ENCODE measurements around the gene TBC1D9. TPM values are rescaled to one million over a fixed set of nuclear protein-coding genes. Genes with fewer than 3 reads are reported as not detected.

Gene TBC1D9
- polyA plus RNA-seq, 1 donor (not counting 4 experiments of a cell fraction or from before 2014, with no cell fraction given): 11.6 TPM

DNA sequence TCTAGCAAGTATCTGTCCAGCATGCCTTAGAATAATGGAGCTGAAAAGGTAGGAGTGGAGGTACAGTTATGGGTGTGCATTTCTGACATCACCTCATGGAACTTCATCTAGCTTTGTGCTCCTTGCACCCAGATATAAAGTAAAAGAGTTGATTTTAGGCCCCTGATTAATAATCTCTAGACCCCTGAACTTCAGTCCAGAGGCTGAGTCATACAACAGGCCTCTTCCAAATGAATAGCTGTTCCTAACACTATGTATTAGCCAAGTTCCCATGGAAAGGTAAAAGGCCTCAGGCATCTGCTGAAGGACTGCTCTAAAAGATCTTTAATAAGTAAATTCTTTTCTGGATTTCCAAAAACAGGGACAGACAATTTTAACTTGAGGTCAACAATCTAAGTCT is 16.2 kb downstream of the TBC1D9 start:
- no peak overlapping the region for H2AFZ ChIP-seq (ENCODE audit: control insufficient read depth, low read length)
- TF ChIP-seq, protein P1, sequence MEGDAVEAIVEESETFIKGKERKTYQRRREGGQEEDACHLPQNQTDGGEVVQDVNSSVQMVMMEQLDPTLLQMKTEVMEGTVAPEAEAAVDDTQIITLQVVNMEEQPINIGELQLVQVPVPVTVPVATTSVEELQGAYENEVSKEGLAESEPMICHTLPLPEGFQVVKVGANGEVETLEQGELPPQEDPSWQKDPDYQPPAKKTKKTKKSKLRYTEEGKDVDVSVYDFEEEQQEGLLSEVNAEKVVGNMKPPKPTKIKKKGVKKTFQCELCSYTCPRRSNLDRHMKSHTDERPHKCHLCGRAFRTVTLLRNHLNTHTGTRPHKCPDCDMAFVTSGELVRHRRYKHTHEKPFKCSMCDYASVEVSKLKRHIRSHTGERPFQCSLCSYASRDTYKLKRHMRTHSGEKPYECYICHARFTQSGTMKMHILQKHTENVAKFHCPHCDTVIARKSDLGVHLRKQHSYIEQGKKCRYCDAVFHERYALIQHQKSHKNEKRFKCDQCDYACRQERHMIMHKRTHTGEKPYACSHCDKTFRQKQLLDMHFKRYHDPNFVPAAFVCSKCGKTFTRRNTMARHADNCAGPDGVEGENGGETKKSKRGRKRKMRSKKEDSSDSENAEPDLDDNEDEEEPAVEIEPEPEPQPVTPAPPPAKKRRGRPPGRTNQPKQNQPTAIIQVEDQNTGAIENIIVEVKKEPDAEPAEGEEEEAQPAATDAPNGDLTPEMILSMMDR (optimal IDR thresholded peaks at IDR 0.05 in 1 of 3, IDR thresholded peaks at IDR 0.05 in 1 of 3, conservative IDR thresholded peaks at IDR 0.05 in 1 of 3; ENCODE audit: extremely low read depth in 1 of 3, insufficient read depth in 2 of 3, low read length in 3 of 3): no peak
- TF ChIP-seq EZH2 (IDR thresholded peaks at IDR 0.05; ENCODE audit: low read length): no peak
- H4K20me1 ChIP-seq (ENCODE audit: control insufficient read depth, extremely low read depth, insufficient read depth, low read length): no peaks in the 10 kb centered on the region
- dilution Hi-C loops (cut with MboI; ENCODE audit: extremely low pct_ligation_motif_present, low sequenced_read_pairs): no loop called here
- H3K9me3 ChIP-seq (ENCODE audit: control insufficient read depth, low read depth, low read length): no peaks in the 10 kb centered on the region
- H3K4me3 ChIP-seq (ENCODE audit: control insufficient read depth in 2 of 3, extremely low read depth in 1 of 3, insufficient read depth in 2 of 3, low read depth in 1 of 3, low read length in 3 of 3): no peak overlapping the region
- H3K27ac ChIP-seq (ENCODE audit: control insufficient read depth, insufficient read depth, low read length): no peak overlapping the region
- no peaks in the 10 kb centered on the region for H3K36me3 ChIP-seq (ENCODE audit: control insufficient read depth in 2 of 2, extremely low read depth in 1 of 2, insufficient read depth in 2 of 2, low read length in 2 of 2)
- no peaks in the 10 kb centered on the region for H3K27me3 ChIP-seq (ENCODE audit: control insufficient read depth, extremely low read depth, insufficient read depth, low read length)
- H3K9me1 ChIP-seq (ENCODE audit: control insufficient read depth, extremely low read depth, insufficient read depth, low read length): no peaks in the 10 kb centered on the region
- no peak overlapping the region for H3K9ac ChIP-seq (ENCODE audit: control insufficient read depth, extremely low read depth, insufficient read depth, low read length)
- DNase-seq (ENCODE audit: low read depth, low spot score) (no peak), FAIRE-seq (no peak)
- no peak overlapping the region for H3K4me2 ChIP-seq (ENCODE audit: control insufficient read depth, extremely low read depth, insufficient read depth, low read depth, low read length)
- H3K79me2 ChIP-seq (ENCODE audit: control insufficient read depth, insufficient read depth, low read length): peaks cover 4% of the 10 kb centered on the region
- peaks cover 34% of the 10 kb centered on the region for H3K4me1 ChIP-seq (ENCODE audit: control insufficient read depth, extremely low read depth, insufficient read depth, low read length)

DNA sequence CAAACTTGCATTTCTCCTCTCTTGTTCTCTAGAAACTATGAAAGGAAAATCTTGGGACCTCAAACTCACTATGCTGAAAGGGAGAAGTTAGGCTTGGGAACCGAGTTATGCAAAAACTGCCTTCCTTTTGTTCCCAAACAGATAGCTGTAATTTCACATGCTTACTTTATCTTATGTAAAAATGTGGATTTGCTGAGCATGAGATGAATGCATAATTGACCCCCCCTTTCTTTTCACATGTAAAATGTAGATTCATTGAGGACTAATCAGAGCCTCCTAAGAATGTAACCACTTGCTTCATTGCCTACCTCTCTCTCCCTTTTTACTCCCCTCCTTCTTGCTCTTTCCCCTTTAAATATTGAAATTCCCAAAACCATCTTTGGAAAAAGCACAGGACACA is 18.0 kb downstream of the TBC1D9 start:
- DNase-seq (ENCODE audit: low read depth, low spot score): no peak
- dilution Hi-C loops (cut with MboI; ENCODE audit: extremely low pct_ligation_motif_present, low sequenced_read_pairs): no loop called here
- Histone ChIP-seq H3K27me3 (ENCODE audit: control insufficient read depth, extremely low read depth, insufficient read depth, low read length) (no peaks in the 10 kb centered on the region), H3K9me1 (ENCODE audit: control insufficient read depth, extremely low read depth, insufficient read depth, low read length) (no peaks in the 10 kb centered on the region), H3K27ac (ENCODE audit: control insufficient read depth, insufficient read depth, low read length) (no peak overlapping the region), H4K20me1 (ENCODE audit: control insufficient read depth, extremely low read depth, insufficient read depth, low read length) (no peaks in the 10 kb centered on the region), H3K36me3 (ENCODE audit: control insufficient read depth in 2 of 2, extremely low read depth in 1 of 2, insufficient read depth in 2 of 2, low read length in 2 of 2) (no peaks in the 10 kb centered on the region), H3K4me2 (ENCODE audit: control insufficient read depth, extremely low read depth, insufficient read depth, low read depth, low read length) (no peak overlapping the region), H3K4me3 (ENCODE audit: control insufficient read depth in 2 of 3, extremely low read depth in 1 of 3, insufficient read depth in 2 of 3, low read depth in 1 of 3, low read length in 3 of 3) (no peak overlapping the region), H2AFZ (ENCODE audit: control insufficient read depth, low read length) (no peak overlapping the region), H3K79me2 (ENCODE audit: control insufficient read depth, insufficient read depth, low read length) (peaks cover 4% of the 10 kb centered on the region), H3K9ac (ENCODE audit: control insufficient read depth, extremely low read depth, insufficient read depth, low read length) (no peak overlapping the region), H3K9me3 (ENCODE audit: control insufficient read depth, low read depth, low read length) (no peaks in the 10 kb centered on the region), H3K4me1 (ENCODE audit: control insufficient read depth, extremely low read depth, insufficient read depth, low read length) (peaks cover 33% of the 10 kb centered on the region)
- TF ChIP-seq, protein P1 (optimal IDR thresholded peaks at IDR 0.05 in 1 of 3, IDR thresholded peaks at IDR 0.05 in 1 of 3, conservative IDR thresholded peaks at IDR 0.05 in 1 of 3; ENCODE audit: extremely low read depth in 1 of 3, insufficient read depth in 2 of 3, low read length in 3 of 3): no peak
- no peak for TF ChIP-seq EZH2 (IDR thresholded peaks at IDR 0.05; ENCODE audit: low read length)
- FAIRE-seq: no peak
